ENCODE results near the gene ABCD4.

Gene ABCD4

GRCh38 chr14:74296037-74296467, 6.7 kb downstream of the ABCD4 start:
- H3K4me3 ChIP-seq (ENCODE audit: low read length): no peak overlapping the region
- H3K9me2 ChIP-seq (replicated peaks; ENCODE audit: insufficient read depth, low read length): no peaks in the 10 kb centered on the region
- no peaks in the 10 kb centered on the region for H3K36me3 ChIP-seq (replicated peaks; ENCODE audit: insufficient read depth, low read length)
- no peaks in the 10 kb centered on the region for H4K20me1 ChIP-seq (ENCODE audit: insufficient read depth, low read length)
- H3K4me2 ChIP-seq (ENCODE audit: low read depth, low read length): no peak overlapping the region
- H3K4me1 ChIP-seq (ENCODE audit: low read length): no peaks in the 10 kb centered on the region
- no peak for DNase-seq
- no peak overlapping the region for H3K27ac ChIP-seq (ENCODE audit: low read length)
- no peak overlapping the region for H2AFZ ChIP-seq (ENCODE audit: low read length)
- H3K79me2 ChIP-seq (ENCODE audit: low read length): no peaks in the 10 kb centered on the region
- TF ChIP-seq CTCF (IDR thresholded peaks at IDR 0.05; ENCODE audit: low read length) (no peak), EZH2phosphoT487 (IDR thresholded peaks at IDR 0.05; ENCODE audit: low read length) (no peak), EZH2 (optimal IDR thresholded peaks at IDR 0.05; ENCODE audit: low read depth, low read length) (no peak)
- no peak overlapping the region for H3K9ac ChIP-seq (ENCODE audit: low read length)
- H3K9me3 ChIP-seq (replicated peaks; ENCODE audit: insufficient read depth, low read length): no peaks in the 10 kb centered on the region
- no peaks in the 10 kb centered on the region for H3F3A ChIP-seq (ENCODE audit: insufficient read depth, low read length)
- no peaks in the 10 kb centered on the region for H3K27me3 ChIP-seq (replicated peaks; ENCODE audit: insufficient read depth, low read length)

- no peaks in the 10 kb centered on the region for H3K36me3 ChIP-seq (replicated peaks; ENCODE audit: insufficient read depth, low read length)
Observed at GRCh38 chr14:74293606-74294005, 9.1 kb downstream of the ABCD4 start.

GRCh38 chr14:74292061-74292460, 10.7 kb downstream of the ABCD4 start:
- no peak overlapping the region for H3K9ac ChIP-seq (ENCODE audit: low read length)

More at GRCh38 chr14:74293606-74294005, 9.1 kb downstream of the ABCD4 start:
- Histone ChIP-seq H4K20me1 (ENCODE audit: insufficient read depth, low read length) (no peaks in the 10 kb centered on the region), H2AFZ (ENCODE audit: low read length) (no peak overlapping the region), H3K4me1 (ENCODE audit: low read length) (no peaks in the 10 kb centered on the region), H3K9me3 (replicated peaks; ENCODE audit: insufficient read depth, low read length) (no peaks in the 10 kb centered on the region), H3K79me2 (ENCODE audit: low read length) (no peaks in the 10 kb centered on the region), H3F3A (ENCODE audit: insufficient read depth, low read length) (no peaks in the 10 kb centered on the region), H3K4me3 (ENCODE audit: low read length) (no peak overlapping the region), H3K9ac (ENCODE audit: low read length) (no peak overlapping the region), H3K27ac (ENCODE audit: low read length) (no peak overlapping the region), H3K27me3 (replicated peaks; ENCODE audit: insufficient read depth, low read length) (no peaks in the 10 kb centered on the region), H3K4me2 (ENCODE audit: low read depth, low read length) (no peak overlapping the region), H3K9me2 (replicated peaks; ENCODE audit: insufficient read depth, low read length) (no peaks in the 10 kb centered on the region)
- DNase-seq: no peak
- no peak for TF ChIP-seq CTCF (IDR thresholded peaks at IDR 0.05; ENCODE audit: low read length)
- TF ChIP-seq EZH2 (optimal IDR thresholded peaks at IDR 0.05; ENCODE audit: low read depth, low read length): no peak
- TF ChIP-seq EZH2phosphoT487 (IDR thresholded peaks at IDR 0.05; ENCODE audit: low read length): no peak

More at GRCh38 chr14:74292061-74292460, 10.7 kb downstream of the ABCD4 start:
- Histone ChIP-seq H4K20me1 (ENCODE audit: insufficient read depth, low read length) (no peaks in the 10 kb centered on the region), H3K36me3 (replicated peaks; ENCODE audit: insufficient read depth, low read length) (no peaks in the 10 kb centered on the region), H3K4me1 (ENCODE audit: low read length) (no peaks in the 10 kb centered on the region), H3K27ac (ENCODE audit: low read length) (no peak overlapping the region), H3K4me3 (ENCODE audit: low read length) (no peak overlapping the region), H3K27me3 (replicated peaks; ENCODE audit: insufficient read depth, low read length) (no peaks in the 10 kb centered on the region), H3K9me2 (replicated peaks; ENCODE audit: insufficient read depth, low read length) (no peaks in the 10 kb centered on the region), H3F3A (ENCODE audit: insufficient read depth, low read length) (no peaks in the 10 kb centered on the region), H2AFZ (ENCODE audit: low read length) (no peak overlapping the region), H3K4me2 (ENCODE audit: low read depth, low read length) (no peak overlapping the region), H3K79me2 (ENCODE audit: low read length) (no peaks in the 10 kb centered on the region), H3K9me3 (replicated peaks; ENCODE audit: insufficient read depth, low read length) (no peaks in the 10 kb centered on the region)
- no peak for DNase-seq
- no peak for TF ChIP-seq EZH2 (optimal IDR thresholded peaks at IDR 0.05; ENCODE audit: low read depth, low read length)
- no peak for TF ChIP-seq EZH2phosphoT487 (IDR thresholded peaks at IDR 0.05; ENCODE audit: low read length)
- no peak for TF ChIP-seq CTCF (IDR thresholded peaks at IDR 0.05; ENCODE audit: low read length)
